Left ventricle myocardium inferior (tissue), 1 donor: Measurements from ENCODE around the gene RBBP6. TPM values are rescaled to one million over a fixed set of nuclear protein-coding genes. Genes with fewer than 3 reads are reported as not detected.

Source experiments
- DNase-seq: peaks from one replicate; pipeline ENCODE4 v3.0.0-alpha.2; 2020
- H3K27ac ChIP-seq: fragments of 200-600 bp; replicated peaks from 2 replicates; pipeline ENCODE4 v1.8.0; 2021
- H3K27me3 ChIP-seq: fragments of 200-600 bp; 2 replicates; pipeline ENCODE4 v1.8.0; 2021; ENCODE audit warnings: low read depth
- H3K36me3 ChIP-seq: fragments of 200-600 bp; 2 replicates; pipeline ENCODE4 v1.8.0; 2021
- H3K4me1 ChIP-seq: fragments of 200-600 bp; 2 replicates; pipeline ENCODE4 v1.8.0; 2021
- H3K4me3 ChIP-seq: fragments of 200-600 bp; 2 replicates; pipeline ENCODE4 v1.8.0; 2021; ENCODE audit warnings: mild to moderate bottlenecking, moderate library complexity
- H3K9me3 ChIP-seq: fragments of 200-600 bp; replicated peaks from 2 replicates; pipeline ENCODE4 v1.8.0; 2021
- intact Hi-C: fragments of 100-400 bp; cut with micrococcal nuclease; formaldehyde crosslinking; loops from one replicate; pipeline ENCODE4 v1.11.0; 2022
- total RNA-seq: library from RNA; stranded (reverse); fragmentation: NEBNext Ultra II Directional; extraction: Animal tissue kit (Norgen Biotek cat#: 25700); gene quantifications from one replicate; pipeline ENCODE4 v1.2.1, GENCODE V29; 2021
- TF ChIP-seq, protein P1 (sequence below): fragments of 200-600 bp; IDR thresholded peaks from 2 replicates; pipeline ENCODE4 v1.8.0; 2021; ENCODE audit warnings: antibody characterized with exemption, mild to moderate bottlenecking, borderline replicate concordance
- donor health status: DM: no; HTN: yes; CAD: no; lungs with severe emphysema.

The RBBP6 gene
- total RNA-seq, 1 donor from 2014 or later, result 33.4 TPM

- no peak for DNase-seq
- intact Hi-C loops, result no loop called here
- Histone ChIP-seq H3K4me3 (no peak overlapping the region), H3K27me3 (no peaks in the 10 kb centered on the region), H3K36me3 (no peaks in the 10 kb centered on the region), H3K9me3 (no peaks in the 10 kb centered on the region), H3K4me1 (no peaks in the 10 kb centered on the region), H3K27ac (no peak overlapping the region)
- TF ChIP-seq, protein P1, sequence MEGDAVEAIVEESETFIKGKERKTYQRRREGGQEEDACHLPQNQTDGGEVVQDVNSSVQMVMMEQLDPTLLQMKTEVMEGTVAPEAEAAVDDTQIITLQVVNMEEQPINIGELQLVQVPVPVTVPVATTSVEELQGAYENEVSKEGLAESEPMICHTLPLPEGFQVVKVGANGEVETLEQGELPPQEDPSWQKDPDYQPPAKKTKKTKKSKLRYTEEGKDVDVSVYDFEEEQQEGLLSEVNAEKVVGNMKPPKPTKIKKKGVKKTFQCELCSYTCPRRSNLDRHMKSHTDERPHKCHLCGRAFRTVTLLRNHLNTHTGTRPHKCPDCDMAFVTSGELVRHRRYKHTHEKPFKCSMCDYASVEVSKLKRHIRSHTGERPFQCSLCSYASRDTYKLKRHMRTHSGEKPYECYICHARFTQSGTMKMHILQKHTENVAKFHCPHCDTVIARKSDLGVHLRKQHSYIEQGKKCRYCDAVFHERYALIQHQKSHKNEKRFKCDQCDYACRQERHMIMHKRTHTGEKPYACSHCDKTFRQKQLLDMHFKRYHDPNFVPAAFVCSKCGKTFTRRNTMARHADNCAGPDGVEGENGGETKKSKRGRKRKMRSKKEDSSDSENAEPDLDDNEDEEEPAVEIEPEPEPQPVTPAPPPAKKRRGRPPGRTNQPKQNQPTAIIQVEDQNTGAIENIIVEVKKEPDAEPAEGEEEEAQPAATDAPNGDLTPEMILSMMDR, result peak; percentile 53
These were observed 41.3 kb downstream of the RBBP6 start for GRCh38 chr16:24580665-24581064.

DNA sequence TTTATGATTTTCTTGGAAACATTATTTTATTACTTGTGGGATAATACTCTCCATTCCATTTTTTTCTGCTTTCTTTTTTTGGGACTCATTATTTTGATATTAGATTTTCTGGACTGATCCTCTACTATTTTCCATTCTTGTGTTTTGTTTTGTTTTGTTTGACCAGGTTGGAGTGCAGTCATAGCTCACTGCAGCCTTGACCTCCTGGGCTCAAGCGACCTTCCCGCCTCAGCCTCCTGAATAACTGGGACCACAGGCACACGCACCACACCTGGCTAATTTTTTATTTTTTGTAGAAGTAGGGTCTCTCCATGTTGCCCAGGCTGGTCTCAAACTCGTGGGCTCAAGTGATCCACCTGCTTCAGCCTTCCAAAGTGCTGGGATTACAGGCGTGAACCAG lies 44.1 kb downstream of the RBBP6 start:
- H3K9me3 ChIP-seq, result no peaks in the 10 kb centered on the region
- H3K27ac ChIP-seq, result no peak overlapping the region
- no peaks in the 10 kb centered on the region for H3K4me1 ChIP-seq
- TF ChIP-seq, protein P1, result no peak
- no peak overlapping the region for H3K4me3 ChIP-seq
- DNase-seq, result no peak
- intact Hi-C loops, result no loop called here
- no peaks in the 10 kb centered on the region for H3K36me3 ChIP-seq
- no peaks in the 10 kb centered on the region for H3K27me3 ChIP-seq

GRCh38 chr16:24589997-24590396 lies 50.6 kb downstream of the RBBP6 start:
- no peaks in the 10 kb centered on the region for H3K4me1 ChIP-seq

GRCh38 chr16:24598777-24599437 lies 59.5 kb downstream of the RBBP6 start:
- H3K27me3 ChIP-seq, result peaks cover 11% of the 10 kb centered on the region
- H3K4me3 ChIP-seq, result no peak overlapping the region
- H3K9me3 ChIP-seq, result peaks cover 8% of the 10 kb centered on the region
- TF ChIP-seq, protein P1, result no peak
- no peak for DNase-seq
- intact Hi-C loops, result no loop called here
- no peaks in the 10 kb centered on the region for H3K4me1 ChIP-seq
- no peak overlapping the region for H3K27ac ChIP-seq
- H3K36me3 ChIP-seq, result no peaks in the 10 kb centered on the region

More at GRCh38 chr16:24589997-24590396, 50.6 kb downstream of the RBBP6 start:
- H3K4me3 ChIP-seq, result no peak overlapping the region
- TF ChIP-seq, protein P1, result no peak
- H3K36me3 ChIP-seq, result no peaks in the 10 kb centered on the region
- no peak overlapping the region for H3K27ac ChIP-seq
- H3K27me3 ChIP-seq, result no peaks in the 10 kb centered on the region
- H3K9me3 ChIP-seq, result no peaks in the 10 kb centered on the region
- intact Hi-C loops, result no loop called here
- no peak for DNase-seq

DNA sequence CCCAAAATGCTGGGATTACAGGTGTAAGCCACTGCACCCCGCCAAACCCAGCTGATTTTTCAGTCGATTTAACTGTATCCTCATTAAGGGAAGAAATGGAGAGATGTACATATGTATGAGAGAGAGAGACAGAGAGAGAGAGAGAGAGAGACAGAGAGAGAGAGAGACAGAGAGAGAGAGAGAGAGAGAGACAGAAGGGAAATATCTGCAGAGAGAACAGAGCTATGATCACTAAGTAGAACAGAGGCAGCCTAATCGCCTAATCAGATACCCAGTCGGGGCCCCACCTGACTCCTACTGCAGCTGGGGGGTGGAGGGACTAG lies 70.0 kb downstream of the RBBP6 start:
- peak overlapping the region; percentile 55 for H3K4me3 ChIP-seq
- intact Hi-C loops, result no loop called here
- H3K36me3 ChIP-seq, result no peaks in the 10 kb centered on the region
- peaks cover 45% of the 10 kb centered on the region for H3K27me3 ChIP-seq
- no peak for DNase-seq
- TF ChIP-seq, protein P1, result no peak
- H3K27ac ChIP-seq, result no peak overlapping the region
- H3K4me1 ChIP-seq, result peaks cover 13% of the 10 kb centered on the region
- H3K9me3 ChIP-seq, result peaks cover 1% of the 10 kb centered on the region
